IMR-90 (cell line): ENCODE measurements around the gene CD180. TPM values are rescaled to one million over a fixed set of nuclear protein-coding genes. Genes with fewer than 3 reads are reported as not detected.

ENCODE experiments used
- ATAC-seq: fragments of 200-7000 bp; cut with Tn5 transposase; 2 replicates; pipeline ENCODE4 v1.9.1; 2020; ENCODE audit warnings: low read depth, mild to moderate bottlenecking, moderate library complexity
- BruUV-seq: library from RNA; stranded (reverse); fragments of 400-500 nt; replicated peaks from 2 replicates; lab custom pipeline; 2021; lab: Mats Ljungman, UMichigan
- CTCF ChIA-PET: fragments of 300-600 bp; formaldehyde crosslinking; extraction: SDS; loops from one replicate; lab custom pipeline; 2021; ENCODE audit warnings: antibody characterized with exemption; lab: Yijun Ruan, JAX
- POLR2A ChIA-PET: fragments of 300-600 bp; sonication (Branson Sonifier 250); formaldehyde crosslinking; loops from one replicate; lab custom pipeline; 2022; ENCODE audit warnings: antibody characterized with exemption; ENCODE audit not compliant: unreplicated experiment; lab: Charles Lee
- DNase-seq: peaks from one replicate; pipeline ENCODE4 v3.0.0; 2013
- H2AFZ ChIP-seq: replicated peaks from 2 replicates; pipeline ENCODE3; 2013; ENCODE audit warnings: low read length, mild to moderate bottlenecking; ENCODE audit not compliant: poor library complexity
- H2AK5ac ChIP-seq: 2 replicates; pipeline ENCODE4 v1.6.1; 2013; ENCODE audit warnings: low read depth, low read length, inconsistent platforms
- H2AK9ac ChIP-seq: replicated peaks from 2 replicates; pipeline ENCODE3; 2013; ENCODE audit warnings: mild to moderate bottlenecking, low read depth, low read length, moderate library complexity; ENCODE audit not compliant: poor library complexity
- H2BK120ac ChIP-seq: 2 replicates; pipeline ENCODE4 v1.6.1; 2013; ENCODE audit warnings: low read depth, low read length, inconsistent platforms
- H2BK15ac ChIP-seq: 3 replicates; pipeline ENCODE4 v1.6.1; 2013; ENCODE audit warnings: low read depth, low read length, inconsistent platforms
- H2BK20ac ChIP-seq: 2 replicates; pipeline ENCODE4 v1.6.1; 2013; ENCODE audit warnings: low read depth, mild to moderate bottlenecking, inconsistent platforms, low read length, moderate library complexity
- H2BK5ac ChIP-seq: 2 replicates; pipeline ENCODE4 v1.6.1; 2013; ENCODE audit warnings: mild to moderate bottlenecking, low read depth, low read length, inconsistent platforms; ENCODE audit not compliant: poor library complexity, severe bottlenecking
- H3K14ac ChIP-seq: replicated peaks from 2 replicates; pipeline ENCODE4 v1.6.1; 2013; ENCODE audit warnings: low read depth, low read length, inconsistent platforms
- H3K18ac ChIP-seq: 2 replicates; pipeline ENCODE4 v1.6.1; 2013; ENCODE audit warnings: low read depth, low read length, control low read depth
- H3K23ac ChIP-seq: 2 replicates; pipeline ENCODE4 v1.6.1; 2013; ENCODE audit warnings: low read depth, low read length, inconsistent platforms
- H3K27ac ChIP-seq: 2 replicates; pipeline ENCODE4 v1.5.1; 2013; ENCODE audit warnings: mild to moderate bottlenecking, control low read depth, low read length; ENCODE audit not compliant: insufficient read depth
- H3K27me3 ChIP-seq: 2 replicates; pipeline ENCODE4 v1.6.1; 2013; ENCODE audit warnings: low read length; ENCODE audit not compliant: control insufficient read depth, insufficient read depth
- H3K36me3 ChIP-seq: 2 replicates; pipeline ENCODE4 v1.6.1; 2013; ENCODE audit warnings: low read length, mixed read lengths; ENCODE audit not compliant: control insufficient read depth, insufficient read depth
- H3K4ac ChIP-seq: 2 replicates; pipeline ENCODE4 v1.6.1; 2013; ENCODE audit warnings: low read depth, low read length, inconsistent platforms
- H3K4me1 ChIP-seq: 2 replicates; pipeline ENCODE4 v1.6.1; 2013; ENCODE audit warnings: low read length, mixed read lengths; ENCODE audit not compliant: control insufficient read depth, insufficient read depth
- H3K4me2 ChIP-seq: 2 replicates; pipeline ENCODE4 v1.6.1; 2013; ENCODE audit warnings: low read depth, mild to moderate bottlenecking, control low read depth, low read length, moderate library complexity
- H3K4me3 ChIP-seq: 2 replicates; pipeline ENCODE4 v1.5.1; 2013; ENCODE audit warnings: low read depth, mild to moderate bottlenecking, control low read depth, low read length, moderate library complexity; ENCODE audit not compliant: insufficient read depth
- H3K56ac ChIP-seq: 2 replicates; pipeline ENCODE4 v1.6.1; 2013; ENCODE audit warnings: low read length, inconsistent platforms; ENCODE audit not compliant: insufficient read depth; ENCODE audit errors: extremely low read depth
- H3K79me1 ChIP-seq, 2 experiments: 2 replicates each; pipeline ENCODE4 v1.6.1; 2013; ENCODE audit warnings: low read length in 2 of 2, inconsistent platforms in 1 of 2, low read depth in 1 of 2
- H3K9ac ChIP-seq: 2 replicates; pipeline ENCODE4 v1.6.1; 2013; ENCODE audit warnings: low read depth, low read length, control low read depth
- H3K9me1 ChIP-seq: 2 replicates; pipeline ENCODE4 v1.6.1; 2013; ENCODE audit warnings: low read length, inconsistent platforms; ENCODE audit not compliant: insufficient read depth
- H3K9me3 ChIP-seq: 2 replicates; pipeline ENCODE4 v1.6.1; 2013; ENCODE audit warnings: low read length; ENCODE audit not compliant: control insufficient read depth, insufficient read depth
- H4K20me1 ChIP-seq: 2 replicates; pipeline ENCODE4 v1.6.1; 2013; ENCODE audit warnings: low read length, inconsistent platforms; ENCODE audit not compliant: insufficient read depth
- H4K5ac ChIP-seq: 2 replicates; pipeline ENCODE4 v1.6.1; 2013; ENCODE audit warnings: mild to moderate bottlenecking, low read depth, low read length, control low read depth
- H4K8ac ChIP-seq, 2 experiments: 2 replicates each; pipeline ENCODE4 v1.6.1; 2013; ENCODE audit warnings: low read depth in 2 of 2, low read length in 2 of 2, control low read depth in 1 of 2, inconsistent platforms in 1 of 2
- H4K91ac ChIP-seq: 2 replicates; pipeline ENCODE4 v1.6.1; 2013; ENCODE audit warnings: low read depth, low read length, inconsistent platforms; ENCODE audit not compliant: insufficient read depth
- BHLHE40 ChIP-seq: fragments of 150-350 bp; IDR thresholded peaks from 2 replicates; pipeline ENCODE4 v1.6.1; 2016; ENCODE audit warnings: mild to moderate bottlenecking, low read depth, low read length
- CEBPB ChIP-seq: IDR thresholded peaks from 2 replicates; pipeline ENCODE4 v1.6.1; 2012; ENCODE audit warnings: low read depth, low read length, improper control_type of control experiment
- CTCF ChIP-seq: conservative IDR thresholded peaks from 2 replicates; pipeline ENCODE4 v1.5.1; 2012; ENCODE audit warnings: mild to moderate bottlenecking, low read depth, low read length, improper control_type of control experiment
- ELK1 ChIP-seq: fragments of 150-350 bp; IDR thresholded peaks from 2 replicates; pipeline ENCODE4 v1.6.1; 2016; ENCODE audit warnings: low read depth, mild to moderate bottlenecking, low read length, moderate library complexity, borderline replicate concordance
- FOS ChIP-seq: fragments of 150-350 bp; IDR thresholded peaks from 2 replicates; pipeline ENCODE4 v1.6.1; 2016; ENCODE audit warnings: low read depth, low read length
- MAFK ChIP-seq: IDR thresholded peaks from 2 replicates; pipeline ENCODE4 v1.6.1; 2012; ENCODE audit warnings: low read depth, low read length, improper control_type of control experiment
- MAZ ChIP-seq: IDR thresholded peaks from 2 replicates; pipeline ENCODE4 v1.6.1; 2012; ENCODE audit warnings: low read depth, mild to moderate bottlenecking, low read length, improper control_type of control experiment, moderate library complexity, borderline replicate concordance
- MXI1 ChIP-seq: IDR thresholded peaks from 2 replicates; pipeline ENCODE4 v1.6.1; 2012; ENCODE audit warnings: low read depth, mild to moderate bottlenecking, low read length, moderate library complexity, borderline replicate concordance
- NFE2L2 ChIP-seq: fragments of 150-350 bp; IDR thresholded peaks from 2 replicates; pipeline ENCODE4 v1.6.1; 2016; ENCODE audit warnings: low read depth, mild to moderate bottlenecking, low read length
- POLR2A ChIP-seq: IDR thresholded peaks from 2 replicates; pipeline ENCODE4 v1.6.1; 2012; ENCODE audit warnings: mild to moderate bottlenecking, low read depth, low read length
- RAD21 ChIP-seq: IDR thresholded peaks from 2 replicates; pipeline ENCODE4 v1.6.1; 2012; ENCODE audit warnings: low read length, improper control_type of control experiment
- RFX5 ChIP-seq: IDR thresholded peaks from 2 replicates; pipeline ENCODE4 v1.8.0; 2012; ENCODE audit warnings: low read depth, mild to moderate bottlenecking, low read length, moderate library complexity
- SMC3 ChIP-seq: fragments of 150-350 bp; IDR thresholded peaks from 2 replicates; pipeline ENCODE4 v1.6.1; 2016; ENCODE audit warnings: low read depth, mild to moderate bottlenecking, antibody characterized with exemption, low read length, moderate library complexity
- USF2 ChIP-seq: fragments of 150-350 bp; IDR thresholded peaks from 2 replicates; pipeline ENCODE4 v1.6.1; 2017; ENCODE audit warnings: mild to moderate bottlenecking, antibody characterized with exemption, low read length, low read depth
- WGBS, 2 experiments: methylation state at CpG; one replicate each; pipeline versions ENCODE4 v1.1.5 to v1.1.7; 2013; ENCODE audit warnings: missing lambda C conversion rate in 2 of 2; ENCODE audit not compliant: insufficient read length in 1 of 2; ENCODE audit errors: extremely low coverage in 2 of 2; 5-methylcytosine and 5-hydroxymethylcytosine counted together
- dilution Hi-C: fragments of 300-500 bp; cut with HindIII; formaldehyde crosslinking; loops from one replicate; pipeline ENCODE4 v1.14.3; 2018; ENCODE audit warnings: low sequenced_read_pairs; ENCODE audit not compliant: unreplicated experiment
- in situ Hi-C: fragments of 300-500 bp; cut with MboI; formaldehyde crosslinking; loops from 3 replicates; pipeline ENCODE4 v1.14.3; 2019; ENCODE audit warnings: low sequenced_read_pairs, inconsistent platforms, mixed read lengths
- intact Hi-C: fragments of 100-400 bp; cut with micrococcal nuclease; formaldehyde crosslinking; loops from 2 replicates; pipeline ENCODE4 v1.10.0; 2022
- polyA plus RNA-seq, 3 experiments: library from polyadenylated mRNA; depleted of rRNA; stranded (reverse); fragments of >200 nt; gene quantifications; 2 replicates each; pipeline ENCODE4 v1.2.3, GENCODE V29; 2012; ENCODE audit warnings: low replicate concordance in 1 of 3
- total RNA-seq: library from RNA; depleted of rRNA; stranded (reverse); fragments of >200 nt; gene quantifications from 2 replicates; pipeline ENCODE4 v1.2.3, GENCODE V29; 2012

The CD180 gene
- total and polyA plus RNA-seq, 2 of the 4 experiments (the other 2 are of a cell fraction): not detected

DNA sequence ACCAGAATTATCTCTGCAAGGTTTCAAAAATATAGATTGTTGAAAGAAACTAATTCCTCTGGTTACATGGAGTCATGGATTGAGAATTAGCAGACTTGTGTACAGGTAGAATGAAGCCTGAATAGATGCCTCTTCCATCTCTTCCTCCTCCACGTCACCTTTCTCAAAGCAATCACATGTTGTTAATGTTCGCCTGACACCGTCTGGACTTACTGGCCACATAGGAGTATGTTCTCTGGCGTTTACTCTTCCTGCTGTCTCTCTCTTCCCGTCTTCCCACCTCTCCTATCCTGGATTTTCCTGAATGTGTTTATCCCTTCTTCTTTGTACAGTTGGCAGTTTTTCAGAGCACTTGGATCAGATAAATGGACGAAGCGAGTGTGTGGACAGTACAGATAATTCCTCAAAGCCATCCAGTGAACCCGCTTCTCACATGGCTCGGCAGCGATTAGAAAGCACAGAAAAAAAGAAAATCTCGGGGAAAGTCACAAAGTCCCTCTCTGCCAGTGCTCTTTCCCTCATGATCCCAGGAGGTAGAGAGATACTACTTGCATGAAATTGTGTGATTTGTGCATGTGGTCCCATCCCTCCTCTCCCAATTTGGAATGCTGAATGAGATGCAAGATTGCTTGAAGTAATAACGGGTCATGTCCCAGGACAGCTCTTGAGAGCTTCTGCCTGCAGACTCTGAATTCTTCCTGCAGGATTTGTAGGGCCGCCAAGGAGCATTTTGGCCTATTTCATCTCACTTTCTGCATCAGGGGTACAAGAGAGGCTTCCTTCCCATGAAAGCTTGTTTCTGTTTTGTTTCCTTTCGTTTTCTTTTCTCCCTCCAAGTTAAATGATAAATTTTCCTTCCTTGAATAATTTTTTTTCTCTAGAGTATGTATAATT, 47.3 kb downstream of the CD180 start:
- no peak overlapping the region for H2AK9ac ChIP-seq
- H3K27ac ChIP-seq: no peak overlapping the region
- H2BK15ac ChIP-seq: no peak overlapping the region
- no TSS peak for BruUV-seq
- peaks cover 12% of the 10 kb centered on the region for H3K36me3 ChIP-seq
- no peak for ATAC-seq
- H4K8ac ChIP-seq: no peak overlapping the region
- no peak overlapping the region for H2AK5ac ChIP-seq
- peaks cover 6% of the 10 kb centered on the region for H3K9me1 ChIP-seq
- no peak overlapping the region for H4K5ac ChIP-seq
- peak overlapping the region; percentile 15; the same call in 1 of the 2 replicates for H3K23ac ChIP-seq
- H2AFZ ChIP-seq: no peak overlapping the region
- H3K9ac ChIP-seq: no peak overlapping the region
- H3K4me1 ChIP-seq: peaks cover 2% of the 10 kb centered on the region; the same call in 1 of the 2 replicates
- in situ Hi-C loops: no loop called here
- intact Hi-C loops: loop anchor here (5.0 kb wide), 1 partner anchor 287 kb away; no protein-coding TSS in a partner anchor
- no peak overlapping the region for H3K18ac ChIP-seq
- H3K14ac ChIP-seq: no peak overlapping the region
- H4K91ac ChIP-seq: no peak overlapping the region
- no peaks in the 10 kb centered on the region for H3K27me3 ChIP-seq
- H2BK20ac ChIP-seq: no peak overlapping the region
- H3K4me2 ChIP-seq: peak overlapping the region; percentile 51
- no peak overlapping the region for H2BK5ac ChIP-seq
- POLR2A ChIA-PET: no interaction called here
- H3K79me1 ChIP-seq: no peaks in the 10 kb centered on the region; a peak in 1 of 4 replicates
- H3K4ac ChIP-seq: no peak overlapping the region
- WGBS, 2 experiments: 82% methylated on average over 2 of the region's 14 CpGs; no CpG with 5 or more reads in 1 of the 2 experiments
- no peak overlapping the region for H2BK120ac ChIP-seq
- H4K20me1 ChIP-seq: no peaks in the 10 kb centered on the region
- H3K9me3 ChIP-seq: no peaks in the 10 kb centered on the region
- CTCF ChIA-PET: interaction anchor here (0.7 to 1.5 kb wide), 10 partner anchors 12 to 340 kb away, joined by 3 to 8 read pairs (median 4); no protein-coding TSS in a partner anchor
- no peak for DNase-seq
- H3K56ac ChIP-seq: no peak overlapping the region
- H3K4me3 ChIP-seq: no peak overlapping the region
- dilution Hi-C loops: no loop called here
- TF ChIP-seq RFX5 (no peak), NFE2L2 (no peak), POLR2A (no peak), MAFK (no peak), ELK1 (no peak), RAD21 (no peak), CEBPB (no peak), CTCF (no peak), SMC3 (no peak), BHLHE40 (no peak), USF2 (no peak), FOS (no peak), MXI1 (no peak), MAZ (no peak)
